HG02973 (cell line): ENCODE measurements around the gene NPBWR2.
"Not testable (repeated sequence)": the region's sequence is repeated elsewhere in the genome, so short reads cannot be mapped to it uniquely, and the experiment has no call there.

Experiments
- ATAC-seq: cut with Tn5 transposase; IDR thresholded peaks from one replicate; pipeline ENCODE4 v1.9.1; 2021; ENCODE audit warnings: moderate library complexity; ENCODE audit not compliant: unreplicated experiment

Gene NPBWR2

DNA sequence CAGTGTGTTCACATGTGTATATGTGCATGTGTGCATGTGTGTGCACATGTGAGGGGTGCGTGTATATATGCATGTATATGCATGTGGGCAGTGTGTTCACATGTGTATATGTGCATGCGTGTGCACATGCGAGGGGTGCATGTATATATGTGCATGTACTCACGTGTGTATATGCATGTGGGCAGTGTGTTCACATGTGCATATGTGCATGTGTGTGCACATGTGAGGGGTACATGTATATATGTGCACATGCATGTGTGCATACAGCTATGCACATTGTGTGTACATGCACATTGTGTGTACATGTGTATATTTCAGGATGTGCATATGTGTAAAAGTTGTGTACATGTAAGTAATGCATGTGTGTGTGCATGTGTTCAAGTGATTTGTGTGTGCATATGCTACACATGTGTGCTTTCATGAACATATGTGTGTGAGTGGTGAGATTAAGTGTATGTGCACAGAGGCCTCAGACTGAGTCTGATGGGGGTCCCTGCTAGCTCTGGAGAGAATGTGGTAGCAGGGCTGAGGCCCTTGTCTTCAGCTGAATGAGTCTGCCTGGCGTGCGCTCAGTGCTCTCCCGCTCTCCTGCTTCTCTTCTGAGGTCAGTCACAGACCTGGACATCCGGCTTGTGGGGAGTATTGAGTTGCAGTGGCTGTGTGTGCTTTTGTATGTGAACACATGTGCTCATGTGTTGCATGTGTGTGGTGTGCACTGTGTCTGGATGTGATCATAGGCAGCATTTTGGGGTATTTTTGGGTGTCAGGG is 37.0 kb upstream of the NPBWR2 start:
- no peak for ATAC-seq

DNA sequence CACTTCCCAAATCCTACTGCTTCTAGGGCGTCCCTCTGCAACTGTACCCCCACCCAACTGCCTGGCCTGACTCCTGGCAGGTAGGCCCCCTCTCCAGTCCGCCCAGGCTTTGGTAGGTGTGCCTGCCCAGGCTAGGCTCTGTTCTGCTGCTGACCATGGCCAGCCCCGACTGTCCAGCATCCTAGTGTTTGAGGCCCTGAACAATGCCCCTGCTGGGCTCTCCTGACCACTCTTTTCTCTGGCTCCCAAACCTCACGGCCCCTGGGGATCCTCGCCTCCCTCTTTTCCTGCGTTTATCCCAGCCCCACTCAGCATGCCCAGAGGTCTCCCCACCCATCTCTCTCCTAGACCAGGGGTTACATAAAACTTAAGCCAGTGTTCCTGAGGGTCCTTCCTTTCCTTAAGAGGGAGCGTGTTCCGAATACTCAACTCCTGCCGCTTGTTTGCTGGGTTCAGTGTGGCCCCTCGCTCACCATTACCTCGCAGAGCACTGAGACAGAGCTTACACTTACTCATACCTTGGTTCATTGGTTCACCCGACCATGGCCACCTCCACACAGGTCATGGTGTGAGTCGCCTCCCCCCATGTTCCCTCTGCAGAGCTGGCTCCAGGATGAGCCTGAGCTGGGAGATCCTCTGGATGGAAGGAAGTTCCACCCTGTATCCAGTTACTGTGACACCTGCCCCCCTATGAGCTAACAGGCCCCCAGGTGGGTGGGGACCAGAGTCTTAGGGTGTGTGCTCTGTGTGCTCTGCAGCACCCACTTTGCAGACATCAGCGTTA is 35.8 kb upstream of the NPBWR2 start:
- ATAC-seq = no peak

DNA sequence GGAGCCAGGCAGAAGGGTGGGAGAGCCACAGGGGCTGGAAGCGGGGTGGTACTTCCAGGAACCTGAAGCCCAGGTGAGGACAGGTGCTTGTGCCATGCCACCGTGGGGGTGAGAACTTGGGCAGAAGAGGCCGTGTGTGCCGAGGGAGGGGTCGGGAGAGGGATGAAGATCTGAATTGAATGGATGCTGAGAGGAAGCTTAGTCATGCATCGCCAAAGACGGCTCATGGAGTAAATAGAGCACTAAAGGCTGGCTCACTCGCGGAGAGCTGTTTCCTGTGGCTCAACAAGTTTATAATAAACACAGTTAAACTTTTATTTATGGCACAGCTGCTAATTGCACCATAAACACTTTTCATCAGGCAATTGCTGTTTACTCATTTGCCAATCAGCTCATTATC is 35.2 kb upstream of the NPBWR2 start:
- no peak for ATAC-seq

DNA sequence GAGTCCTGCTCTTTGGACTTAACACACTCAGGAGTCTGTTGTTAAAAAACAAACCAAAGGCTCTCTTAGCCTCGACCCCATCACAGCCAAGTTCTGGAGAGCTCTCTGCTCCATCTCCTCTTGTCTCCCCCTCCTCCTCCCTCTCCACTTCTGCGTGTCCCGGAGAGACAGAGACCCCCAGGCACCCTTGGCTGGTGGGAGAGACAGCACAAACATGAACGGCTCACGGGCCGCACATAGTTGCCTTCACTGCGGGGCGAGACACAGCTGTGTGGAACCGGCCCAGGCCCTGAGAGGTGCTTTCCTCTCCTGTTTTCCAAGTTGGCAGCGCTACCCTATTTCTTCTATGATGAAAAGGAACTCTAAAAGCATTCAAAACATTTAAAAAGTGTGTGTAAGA is 33.6 kb upstream of the NPBWR2 start:
- no peak for ATAC-seq

DNA sequence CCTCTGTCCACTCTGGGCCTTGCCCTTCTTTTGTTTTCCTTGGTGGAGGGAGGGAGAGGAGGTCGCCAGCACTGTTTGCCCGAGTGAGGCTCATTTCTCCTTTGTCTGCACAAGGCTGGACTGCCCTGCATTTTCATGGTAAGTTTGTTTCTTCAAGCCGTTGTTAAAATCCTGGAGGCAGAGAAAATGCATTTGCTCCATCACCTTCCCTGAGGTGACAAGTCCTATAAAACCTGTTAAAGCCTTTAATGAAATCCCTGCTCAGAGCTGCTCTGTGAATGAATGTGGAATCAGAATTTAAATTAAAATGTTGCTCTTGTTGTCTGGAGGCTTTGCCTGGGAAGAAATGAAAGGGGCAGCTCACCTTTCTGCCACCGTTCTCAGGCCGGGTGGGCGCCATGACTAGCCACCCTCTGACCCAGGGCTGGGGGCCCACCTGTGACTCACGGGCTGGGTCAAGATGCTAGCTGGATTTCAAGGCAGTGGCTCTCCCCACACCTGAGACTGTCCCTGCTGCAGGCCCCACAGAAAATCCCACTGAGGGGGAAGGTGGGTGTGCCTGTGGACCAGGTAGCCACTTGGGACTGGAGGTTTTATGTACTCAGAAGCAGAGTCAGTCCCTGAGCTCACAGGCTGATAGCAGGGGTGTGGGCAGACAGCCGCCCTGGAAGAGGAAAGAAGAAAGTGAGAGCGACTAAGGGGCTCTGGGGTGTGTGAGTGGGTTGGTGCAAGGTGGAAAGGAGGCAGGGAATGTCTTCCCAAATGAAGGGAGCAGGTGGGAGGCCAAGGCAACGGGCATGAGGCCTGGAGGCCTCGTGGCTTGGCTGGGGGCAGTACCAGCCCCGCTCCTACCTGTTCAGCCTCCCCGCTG is 32.9 kb upstream of the NPBWR2 start:
- no peak for ATAC-seq

DNA sequence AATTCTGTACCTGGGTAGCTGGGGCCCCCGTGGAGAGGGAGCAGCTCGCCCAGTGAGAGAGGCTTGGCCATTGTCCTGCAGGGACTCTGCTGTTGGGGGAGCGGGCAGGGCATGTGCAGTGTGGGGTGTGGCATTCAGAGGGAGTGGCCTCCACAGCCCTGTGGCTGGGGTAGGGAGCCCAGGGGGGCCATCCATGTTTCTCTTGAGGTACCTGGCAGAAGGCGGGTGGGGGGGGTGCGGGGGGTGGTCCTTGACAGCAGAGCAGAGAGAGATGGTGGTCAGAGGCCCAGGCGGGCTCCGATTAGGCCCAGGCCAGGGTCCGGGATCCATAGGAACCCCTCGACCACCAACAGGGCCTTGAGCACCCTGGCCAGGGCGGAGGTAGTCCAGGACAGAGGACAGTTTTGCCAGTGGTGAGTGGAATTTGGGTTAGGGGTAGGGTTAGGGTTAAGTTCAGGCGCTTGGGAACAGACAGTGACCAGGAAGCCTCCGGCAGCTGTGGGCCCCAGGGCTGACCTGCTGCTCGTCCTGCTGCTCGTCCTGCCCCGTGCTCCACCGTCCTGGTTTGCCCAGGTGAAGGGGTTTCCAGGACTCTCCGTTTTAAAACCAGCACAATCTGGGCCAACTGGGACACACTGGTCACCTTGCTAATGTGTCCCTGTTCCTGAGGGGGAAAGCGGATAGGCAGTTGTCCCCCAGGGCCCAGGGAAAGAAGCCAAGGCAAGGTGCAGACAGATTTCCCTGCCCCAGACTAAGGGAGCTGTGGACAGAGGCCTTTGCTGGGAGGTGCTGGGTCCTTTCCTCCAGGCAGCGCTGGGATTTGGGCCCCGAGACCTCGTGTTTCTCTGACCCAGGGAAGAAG is 32.1 kb upstream of the NPBWR2 start:
- no peak for ATAC-seq

DNA sequence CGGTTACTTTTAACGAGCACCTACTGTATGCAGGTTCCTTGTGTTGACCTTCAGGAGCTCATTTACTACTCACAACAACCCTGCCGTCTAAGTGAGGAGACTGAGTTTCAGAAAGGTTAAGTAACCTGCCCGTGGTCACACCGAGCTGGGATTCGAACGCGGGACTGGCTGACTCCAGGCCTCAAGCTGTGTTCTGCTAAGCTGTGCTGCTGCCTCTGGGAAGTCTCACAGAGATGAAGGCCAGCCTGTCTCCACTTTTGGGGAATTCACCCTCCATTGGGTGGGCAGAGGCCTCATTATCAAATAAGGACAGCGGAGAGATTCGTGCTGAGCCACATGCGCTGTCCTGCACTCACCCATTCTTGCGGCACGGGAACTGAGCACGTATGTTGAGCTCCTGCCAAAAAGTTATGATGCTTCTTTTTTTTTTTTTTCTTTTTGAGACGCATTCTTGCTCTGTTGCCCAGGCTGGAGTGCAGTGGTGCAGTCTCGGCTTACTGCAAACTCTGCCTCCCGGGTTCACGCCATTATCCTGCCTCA is 31.0 kb upstream of the NPBWR2 start:
- no peak for ATAC-seq

DNA sequence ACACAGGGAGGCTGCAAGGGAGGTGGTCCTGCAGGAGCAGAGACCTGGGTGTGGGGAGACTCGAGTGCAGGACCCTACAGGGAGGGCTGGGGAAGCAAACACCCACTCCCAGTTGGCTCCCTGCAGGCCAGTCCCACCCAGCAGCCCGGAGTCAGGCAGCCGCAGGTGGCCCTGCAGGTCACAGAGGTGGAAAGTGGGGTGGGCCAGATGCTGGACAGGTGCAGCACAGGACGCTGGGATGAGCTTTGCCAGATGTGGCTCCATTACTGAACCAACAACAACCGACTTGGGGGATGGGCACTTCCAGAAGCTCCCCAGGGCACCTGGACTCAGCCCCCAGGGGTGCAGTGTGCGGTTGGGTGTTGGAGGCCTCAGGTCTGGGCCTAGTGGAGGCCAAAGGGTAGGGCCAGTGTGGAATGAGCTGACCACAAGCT is 30.2 kb upstream of the NPBWR2 start:
- no peak for ATAC-seq

DNA sequence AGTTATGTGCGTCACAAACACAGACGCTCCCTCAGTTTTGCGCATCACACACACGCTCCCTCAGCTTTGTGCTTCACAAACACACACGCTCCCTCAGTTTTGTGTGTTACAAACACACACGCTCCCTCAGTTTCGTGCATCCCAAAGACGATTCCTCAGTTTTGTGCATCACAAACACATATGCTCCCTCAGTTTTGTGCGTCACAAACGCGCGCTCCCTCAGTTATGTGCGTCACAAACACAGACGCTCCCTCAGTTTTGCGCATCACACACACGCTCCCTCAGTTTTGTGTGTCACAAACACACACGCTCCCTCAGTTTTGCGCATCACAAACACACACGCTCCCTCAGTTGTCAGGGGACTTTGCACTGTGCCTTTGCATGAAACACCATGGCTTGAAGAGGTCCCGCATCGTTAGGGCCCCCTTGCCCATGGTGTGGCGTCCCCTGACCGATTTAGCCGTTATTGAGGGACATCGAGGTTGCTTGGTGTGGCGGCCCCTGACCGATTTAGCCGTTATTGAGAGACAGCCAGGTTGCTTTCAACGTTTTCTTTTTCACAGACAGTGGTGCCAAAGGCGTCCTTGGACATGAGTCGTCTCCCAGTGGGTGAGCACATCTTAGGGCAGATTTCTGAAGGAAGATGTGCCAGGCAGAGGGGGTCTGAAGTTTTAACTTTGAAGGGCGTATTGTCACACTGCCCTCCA is 28.8 kb upstream of the NPBWR2 start:
- ATAC-seq = no peak

DNA sequence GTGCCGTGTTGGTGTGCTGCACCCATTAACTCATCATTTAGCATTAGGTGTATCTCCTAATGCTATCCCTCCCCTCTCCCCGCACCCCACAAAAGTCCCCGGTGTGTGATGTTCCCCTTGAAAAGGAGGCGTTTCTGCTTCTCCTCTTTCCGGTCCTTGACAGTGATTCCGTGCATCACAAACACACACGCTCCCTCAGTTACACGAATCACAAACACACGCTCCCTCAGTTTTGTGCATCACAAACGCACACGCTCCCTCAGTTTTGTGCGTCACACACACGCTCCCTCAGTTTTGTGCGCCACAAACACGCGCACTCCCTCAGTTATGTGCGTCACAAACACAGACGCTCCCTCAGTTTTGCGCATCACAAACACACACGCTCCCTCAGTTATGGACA is 27.4 kb upstream of the NPBWR2 start:
- ATAC-seq = not testable (repeated sequence)

DNA sequence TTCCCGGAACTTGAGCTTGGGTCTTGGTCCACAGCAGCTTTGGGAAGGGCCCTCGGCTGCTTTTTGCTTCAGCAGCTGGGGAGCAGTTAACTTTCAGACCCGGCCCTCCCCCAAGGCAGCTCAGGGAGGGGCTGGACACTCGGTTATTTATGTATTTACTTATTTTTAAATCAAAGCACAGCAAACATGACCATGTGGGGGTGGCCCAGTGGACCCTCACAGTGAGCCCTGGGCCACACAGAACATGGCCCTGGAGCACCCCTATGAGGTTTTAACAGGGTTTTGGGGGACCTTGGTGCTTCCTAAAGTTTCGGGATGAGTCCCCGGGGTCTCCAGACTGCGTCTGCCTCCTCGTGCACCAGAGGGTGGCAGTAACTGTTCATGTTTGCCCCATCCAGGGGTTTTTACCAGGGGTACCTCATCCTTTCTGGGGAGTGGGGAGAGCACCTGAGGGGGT is 26.6 kb upstream of the NPBWR2 start:
- ATAC-seq = no peak

DNA sequence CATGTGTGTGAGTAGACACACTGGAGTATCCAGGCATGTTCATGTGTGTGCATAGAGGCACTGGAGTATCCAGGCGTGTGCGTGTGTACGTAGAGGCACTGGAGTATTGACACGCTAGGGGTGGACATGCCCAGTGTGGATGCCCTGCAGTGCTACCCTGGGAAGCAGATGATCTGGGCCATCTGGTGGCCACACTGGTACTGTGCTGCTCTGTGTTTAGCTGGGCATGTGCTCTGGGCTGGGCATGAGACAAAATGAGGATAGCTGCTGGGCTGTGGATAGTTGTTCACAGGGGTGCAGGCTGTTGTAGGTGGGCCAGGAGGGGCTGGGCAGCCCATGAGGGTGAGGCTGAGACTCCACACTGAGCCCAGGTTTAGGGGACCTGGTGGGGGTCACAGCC is 24.0 kb upstream of the NPBWR2 start:
- no peak for ATAC-seq

DNA sequence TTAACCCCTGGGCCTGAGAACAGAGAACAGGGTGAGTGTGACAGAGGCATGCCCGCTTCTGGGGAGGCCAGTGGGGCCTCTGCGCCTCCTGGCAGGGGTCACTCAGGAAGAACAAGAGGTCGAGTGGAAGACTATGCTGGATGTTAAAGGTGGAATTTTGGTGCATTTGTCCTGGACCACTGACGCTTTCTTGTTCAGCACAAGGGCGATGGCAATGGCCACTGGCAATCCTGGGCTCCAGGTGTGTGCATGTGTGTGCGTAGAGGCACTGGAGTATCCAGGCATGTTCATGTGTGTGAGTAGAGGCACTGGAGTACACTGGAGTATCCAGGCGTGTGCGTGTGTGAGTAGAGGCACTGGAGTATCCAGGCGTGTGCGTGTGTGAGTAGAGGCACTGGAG is 23.5 kb upstream of the NPBWR2 start:
- no peak for ATAC-seq

DNA sequence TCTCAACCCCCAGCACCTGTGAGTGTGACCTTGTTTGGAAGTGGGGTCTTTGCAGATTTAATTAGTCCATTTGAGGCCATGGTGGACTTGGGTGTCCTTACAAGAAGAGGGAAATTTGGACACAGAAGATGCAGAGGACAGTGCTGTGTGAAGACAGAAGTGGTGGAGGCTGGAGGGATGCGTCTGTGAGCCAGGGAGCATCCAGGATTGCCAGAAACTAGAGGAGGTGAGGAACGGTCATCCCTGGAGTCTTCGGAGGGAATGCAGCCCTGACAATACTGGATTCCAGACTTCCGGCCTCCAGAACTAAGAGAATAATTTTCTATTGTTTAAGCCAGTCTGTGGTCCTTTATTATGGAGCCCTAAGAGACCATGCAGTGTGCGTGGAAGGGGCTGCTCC is 22.9 kb upstream of the NPBWR2 start:
- no peak for ATAC-seq

DNA sequence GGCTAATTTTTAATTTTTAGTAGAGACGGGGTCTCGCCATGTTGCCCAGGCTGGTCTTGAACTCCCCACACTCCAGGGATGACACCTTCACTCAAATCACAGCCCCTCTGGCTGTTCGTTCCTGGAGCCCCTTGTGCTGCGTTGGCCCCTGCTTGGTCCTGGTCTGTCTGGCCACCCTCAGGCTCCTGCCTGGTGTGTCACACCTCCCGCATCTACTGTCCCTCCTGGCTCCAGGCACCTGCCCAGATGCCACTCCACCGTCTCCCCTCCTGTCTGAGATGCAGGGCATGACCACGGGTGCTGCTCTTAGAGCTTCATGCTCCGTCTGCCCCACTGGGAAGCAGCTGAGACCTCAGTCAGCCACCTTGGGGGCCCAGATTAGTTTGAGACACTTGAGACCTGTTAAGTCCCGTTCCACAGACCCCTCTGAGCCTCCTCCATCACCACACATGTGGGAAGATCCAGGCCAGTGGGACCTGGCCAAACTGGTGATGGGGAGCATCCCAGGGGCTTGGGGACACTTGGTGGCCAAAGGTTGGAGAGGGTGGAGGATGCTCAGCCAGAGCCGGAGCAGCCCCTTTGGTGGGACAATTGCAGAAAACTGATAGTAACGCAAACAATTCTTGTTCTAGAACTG is 21.9 kb upstream of the NPBWR2 start:
- ATAC-seq = no peak

DNA sequence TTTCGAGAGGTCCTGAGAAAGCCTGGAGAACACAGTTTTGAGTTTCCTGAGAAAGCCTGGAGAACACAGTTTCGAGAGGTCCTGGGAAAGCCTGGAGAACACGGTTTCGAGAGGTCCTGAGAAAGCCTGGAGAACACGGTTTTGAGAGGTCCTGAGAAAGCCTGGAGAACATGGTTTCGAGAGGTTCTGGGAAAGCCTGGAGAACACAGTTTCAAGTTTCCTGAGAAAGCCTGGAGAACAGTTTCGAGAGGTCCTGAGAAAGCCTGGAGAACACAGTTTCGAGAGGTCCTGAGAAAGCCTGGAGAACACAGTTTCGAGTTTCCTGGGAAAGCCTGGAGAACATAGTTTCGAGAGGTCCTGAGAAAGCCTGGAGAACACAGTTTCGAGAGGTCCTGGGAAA is 16.2 kb upstream of the NPBWR2 start:
- ATAC-seq = not testable (repeated sequence)

DNA sequence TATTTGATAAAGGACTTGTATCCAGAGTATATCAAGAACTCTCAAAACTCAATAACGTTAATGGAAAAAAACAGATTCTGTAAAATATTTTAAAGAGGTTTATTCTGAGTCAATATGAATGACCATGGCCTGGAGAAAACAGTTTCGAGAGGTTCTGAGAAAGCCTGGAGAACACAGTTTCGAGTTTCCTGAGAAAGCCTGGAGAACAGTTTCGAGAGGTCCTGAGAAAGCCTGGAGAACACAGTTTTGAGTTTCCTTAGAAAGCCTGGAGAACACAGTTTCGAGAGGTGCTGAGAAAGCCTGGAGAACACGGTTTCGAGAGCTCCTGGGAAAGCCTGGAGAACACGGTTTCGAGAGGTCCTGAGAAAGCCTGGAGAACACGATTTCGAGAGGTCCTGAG is 15.6 kb upstream of the NPBWR2 start:
- ATAC-seq = not testable (repeated sequence)

DNA sequence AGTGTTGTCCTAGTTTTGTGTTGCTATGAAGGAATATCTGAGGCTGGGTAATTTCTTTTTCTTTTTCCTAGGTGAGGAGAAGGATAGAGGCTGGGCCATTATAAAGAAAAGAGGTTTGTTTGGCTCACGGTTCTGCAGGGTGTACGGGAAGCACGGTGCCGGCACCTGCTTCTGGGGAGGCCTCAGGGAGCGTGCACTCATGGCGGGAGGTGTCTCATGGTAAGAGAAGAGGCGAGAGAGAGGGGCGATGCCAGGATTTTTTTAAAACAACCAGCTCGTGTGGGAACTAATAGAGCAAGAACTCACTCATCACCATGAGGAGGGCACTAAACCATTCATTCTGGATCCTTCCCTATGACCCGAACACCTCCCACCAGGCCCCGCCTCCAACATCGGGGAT is 14.2 kb upstream of the NPBWR2 start:
- ATAC-seq = no peak
